ENCODE data around the gene CXCR6. TPM values are rescaled to one million over a fixed set of nuclear protein-coding genes. Genes with fewer than 3 reads are reported as not detected.

The CXCR6 gene
- total RNA-seq, 1 experiment from 2014 or later, result not detected

DNA sequence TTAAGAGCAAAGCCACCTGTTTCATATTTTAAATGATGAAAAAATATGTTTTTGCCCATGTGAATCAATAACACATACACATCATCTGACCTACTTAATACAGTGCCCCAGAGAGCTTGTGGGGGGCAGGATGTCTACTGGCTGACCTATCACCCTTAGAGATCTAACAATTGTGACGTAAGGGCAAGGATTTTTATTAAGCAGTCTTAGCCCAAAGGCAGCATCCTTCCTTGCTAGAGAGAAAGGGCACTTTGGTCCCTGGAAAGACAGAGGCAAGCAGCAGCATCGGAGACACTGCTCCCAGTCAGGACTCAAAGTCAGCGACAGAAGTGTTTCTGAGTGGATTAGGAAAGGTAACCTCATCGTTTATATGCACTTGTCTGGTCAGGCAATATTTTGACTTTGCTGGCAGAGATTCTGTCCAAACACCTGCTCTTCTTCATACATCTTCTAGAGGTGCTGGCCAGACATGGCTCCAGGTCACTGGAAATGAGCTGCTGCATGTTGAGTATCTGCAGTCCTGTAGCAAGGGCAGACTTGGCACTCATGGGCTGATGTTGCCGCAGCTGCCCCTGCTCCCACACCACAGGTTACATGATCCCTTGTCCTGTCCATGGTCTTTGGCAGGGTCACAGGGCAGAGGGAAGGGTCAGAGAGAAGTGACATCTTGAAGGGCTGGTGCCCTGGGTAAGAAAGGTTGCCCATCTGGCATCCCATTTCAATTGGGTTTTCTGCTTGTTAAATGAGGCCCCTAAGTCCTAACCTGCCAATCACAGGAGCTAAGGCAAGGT is 1.8 kb downstream of the CXCR6 start:
- intact Hi-C loops (cut with micrococcal nuclease), result no loop called here
- Mint-ChIP-seq H3K27me3 (ENCODE audit: insufficient read depth, unreplicated experiment) (no peaks in the 10 kb centered on the region), H3K4me1 (ENCODE audit: insufficient read depth, unreplicated experiment) (no peaks in the 10 kb centered on the region), H3K9me3 (ENCODE audit: unreplicated experiment) (peaks cover 7% of the 10 kb centered on the region), H3K4me3 (ENCODE audit: unreplicated experiment) (no peak overlapping the region), H3K27ac (ENCODE audit: low read depth, unreplicated experiment) (no peak overlapping the region), H3K36me3 (ENCODE audit: insufficient read depth, unreplicated experiment) (peaks cover 16% of the 10 kb centered on the region)
- no peak for DNase-seq (ENCODE audit: unreplicated experiment)
- no TSS peak for BruUV-seq (replicated peaks)
- TF ChIP-seq, protein P1, sequence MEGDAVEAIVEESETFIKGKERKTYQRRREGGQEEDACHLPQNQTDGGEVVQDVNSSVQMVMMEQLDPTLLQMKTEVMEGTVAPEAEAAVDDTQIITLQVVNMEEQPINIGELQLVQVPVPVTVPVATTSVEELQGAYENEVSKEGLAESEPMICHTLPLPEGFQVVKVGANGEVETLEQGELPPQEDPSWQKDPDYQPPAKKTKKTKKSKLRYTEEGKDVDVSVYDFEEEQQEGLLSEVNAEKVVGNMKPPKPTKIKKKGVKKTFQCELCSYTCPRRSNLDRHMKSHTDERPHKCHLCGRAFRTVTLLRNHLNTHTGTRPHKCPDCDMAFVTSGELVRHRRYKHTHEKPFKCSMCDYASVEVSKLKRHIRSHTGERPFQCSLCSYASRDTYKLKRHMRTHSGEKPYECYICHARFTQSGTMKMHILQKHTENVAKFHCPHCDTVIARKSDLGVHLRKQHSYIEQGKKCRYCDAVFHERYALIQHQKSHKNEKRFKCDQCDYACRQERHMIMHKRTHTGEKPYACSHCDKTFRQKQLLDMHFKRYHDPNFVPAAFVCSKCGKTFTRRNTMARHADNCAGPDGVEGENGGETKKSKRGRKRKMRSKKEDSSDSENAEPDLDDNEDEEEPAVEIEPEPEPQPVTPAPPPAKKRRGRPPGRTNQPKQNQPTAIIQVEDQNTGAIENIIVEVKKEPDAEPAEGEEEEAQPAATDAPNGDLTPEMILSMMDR (IDR thresholded peaks at IDR 0.05; ENCODE audit: unreplicated experiment), result no peak
- CTCF ChIA-PET, result interaction anchor here (0.7 to 2.2 kb wide), 4 partner anchors 17 to 135 kb away, joined by 5 to 8 read pairs (median 6); no protein-coding TSS in a partner anchor
- POLR2A ChIA-PET, result no interaction called here

DNA sequence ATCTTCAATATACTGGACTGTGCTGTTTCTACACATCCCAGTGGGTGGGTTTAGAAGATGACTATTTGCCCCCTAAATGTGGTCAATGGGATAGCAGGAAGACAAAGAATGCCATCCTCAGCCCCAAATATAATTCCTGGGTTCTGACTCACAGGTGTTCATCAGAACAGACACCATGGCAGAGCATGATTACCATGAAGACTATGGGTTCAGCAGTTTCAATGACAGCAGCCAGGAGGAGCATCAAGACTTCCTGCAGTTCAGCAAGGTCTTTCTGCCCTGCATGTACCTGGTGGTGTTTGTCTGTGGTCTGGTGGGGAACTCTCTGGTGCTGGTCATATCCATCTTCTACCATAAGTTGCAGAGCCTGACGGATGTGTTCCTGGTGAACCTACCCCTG is 3.0 kb downstream of the CXCR6 start:
- Mint-ChIP-seq H3K9me3 (ENCODE audit: unreplicated experiment) (no peaks in the 10 kb centered on the region), H3K36me3 (ENCODE audit: insufficient read depth, unreplicated experiment) (peaks cover 16% of the 10 kb centered on the region), H3K27me3 (ENCODE audit: insufficient read depth, unreplicated experiment) (no peaks in the 10 kb centered on the region), H3K27ac (ENCODE audit: low read depth, unreplicated experiment) (no peak overlapping the region), H3K4me1 (ENCODE audit: insufficient read depth, unreplicated experiment) (no peaks in the 10 kb centered on the region), H3K4me3 (ENCODE audit: unreplicated experiment) (no peak overlapping the region)
- intact Hi-C loops (cut with micrococcal nuclease), result no loop called here
- TF ChIP-seq, protein P1 (IDR thresholded peaks at IDR 0.05; ENCODE audit: unreplicated experiment), result no peak
- POLR2A ChIA-PET, result no interaction called here
- no TSS peak for BruUV-seq (replicated peaks)
- DNase-seq (ENCODE audit: unreplicated experiment), result no peak
- CTCF ChIA-PET, result interaction anchor here (0.6 to 2.2 kb wide), 5 partner anchors 115 to 1069 kb away, joined by 3 to 8 read pairs (median 3); no protein-coding TSS in a partner anchor

DNA sequence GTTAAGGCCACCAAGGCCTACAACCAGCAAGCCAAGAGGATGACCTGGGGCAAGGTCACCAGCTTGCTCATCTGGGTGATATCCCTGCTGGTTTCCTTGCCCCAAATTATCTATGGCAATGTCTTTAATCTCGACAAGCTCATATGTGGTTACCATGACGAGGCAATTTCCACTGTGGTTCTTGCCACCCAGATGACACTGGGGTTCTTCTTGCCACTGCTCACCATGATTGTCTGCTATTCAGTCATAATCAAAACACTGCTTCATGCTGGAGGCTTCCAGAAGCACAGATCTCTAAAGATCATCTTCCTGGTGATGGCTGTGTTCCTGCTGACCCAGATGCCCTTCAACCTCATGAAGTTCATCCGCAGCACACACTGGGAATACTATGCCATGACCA is 3.6 kb downstream of the CXCR6 start:
- DNase-seq (ENCODE audit: unreplicated experiment), result no peak
- Mint-ChIP-seq H3K36me3 (ENCODE audit: insufficient read depth, unreplicated experiment) (peaks cover 20% of the 10 kb centered on the region), H3K9me3 (ENCODE audit: unreplicated experiment) (no peaks in the 10 kb centered on the region), H3K27me3 (ENCODE audit: insufficient read depth, unreplicated experiment) (no peaks in the 10 kb centered on the region), H3K4me1 (ENCODE audit: insufficient read depth, unreplicated experiment) (no peaks in the 10 kb centered on the region), H3K27ac (ENCODE audit: low read depth, unreplicated experiment) (no peak overlapping the region), H3K4me3 (ENCODE audit: unreplicated experiment) (no peak overlapping the region)
- ChIA-PET POLR2A (interaction anchor here (1.0 kb wide), 1 partner anchor 8 kb away, joined by 4 read pairs; no protein-coding TSS in a partner anchor), CTCF (interaction anchor here (0.6 to 2.2 kb wide), 5 partner anchors 8 to 431 kb away, joined by 3 to 8 read pairs (median 4); no protein-coding TSS in a partner anchor)
- no TSS peak for BruUV-seq (replicated peaks)
- TF ChIP-seq, protein P1 (IDR thresholded peaks at IDR 0.05; ENCODE audit: unreplicated experiment), result no peak
- intact Hi-C loops (cut with micrococcal nuclease), result no loop called here

DNA sequence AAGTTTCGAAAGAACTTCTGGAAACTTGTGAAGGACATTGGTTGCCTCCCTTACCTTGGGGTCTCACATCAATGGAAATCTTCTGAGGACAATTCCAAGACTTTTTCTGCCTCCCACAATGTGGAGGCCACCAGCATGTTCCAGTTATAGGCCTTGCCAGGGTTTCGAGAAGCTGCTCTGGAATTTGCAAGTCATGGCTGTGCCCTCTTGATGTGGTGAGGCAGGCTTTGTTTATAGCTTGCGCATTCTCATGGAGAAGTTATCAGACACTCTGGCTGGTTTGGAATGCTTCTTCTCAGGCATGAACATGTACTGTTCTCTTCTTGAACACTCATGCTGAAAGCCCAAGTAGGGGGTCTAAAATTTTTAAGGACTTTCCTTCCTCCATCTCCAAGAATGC is 4.1 kb downstream of the CXCR6 start:
- ChIA-PET POLR2A (interaction anchor here (1.0 kb wide), 1 partner anchor 8 kb away, joined by 4 read pairs; no protein-coding TSS in a partner anchor), CTCF (interaction anchor here (0.6 to 2.1 kb wide), 4 partner anchors 9 to 431 kb away, joined by 3 to 7 read pairs (median 4); no protein-coding TSS in a partner anchor)
- H3K27me3 Mint-ChIP-seq (ENCODE audit: insufficient read depth, unreplicated experiment), result no peaks in the 10 kb centered on the region
- BruUV-seq (replicated peaks), result no TSS peak
- no peak for DNase-seq (ENCODE audit: unreplicated experiment)
- intact Hi-C loops (cut with micrococcal nuclease), result no loop called here
- peaks cover 25% of the 10 kb centered on the region for H3K36me3 Mint-ChIP-seq (ENCODE audit: insufficient read depth, unreplicated experiment)
- H3K9me3 Mint-ChIP-seq (ENCODE audit: unreplicated experiment), result no peaks in the 10 kb centered on the region
- TF ChIP-seq, protein P1 (IDR thresholded peaks at IDR 0.05; ENCODE audit: unreplicated experiment), result no peak
- H3K4me1 Mint-ChIP-seq (ENCODE audit: insufficient read depth, unreplicated experiment), result no peaks in the 10 kb centered on the region
- H3K27ac Mint-ChIP-seq (ENCODE audit: low read depth, unreplicated experiment), result no peak overlapping the region
- H3K4me3 Mint-ChIP-seq (ENCODE audit: unreplicated experiment), result no peak overlapping the region

Data from MCF 10A (cell line).